Endothelial cell of umbilical vein (primary cell): Measurements from ENCODE around the gene CEP97.

Experiments used
- CTCF ChIP-seq, 2 donors: IDR thresholded peaks; 1 replicate in 1 of 2; 2 replicates in 1 of 2; pipeline ENCODE4 v1.5.1; 2011; ENCODE audit warnings: low read length in 2 of 2, mild to moderate bottlenecking in 2 of 2, moderate library complexity in 2 of 2, control low read depth in 1 of 2, inconsistent platforms in 1 of 2, low read depth in 1 of 2; ENCODE audit not compliant: insufficient read depth in 1 of 2; ENCODE audit errors: extremely low read depth in 1 of 2
- EZH2 ChIP-seq: IDR thresholded peaks from 2 replicates; pipeline ENCODE4 v1.6.1; 2012; ENCODE audit warnings: borderline replicate concordance, low read depth, mild to moderate bottlenecking, moderate library complexity, low read length, inconsistent platforms; ENCODE audit not compliant: severe bottlenecking
- FOS ChIP-seq: IDR thresholded peaks from 2 replicates; pipeline ENCODE4 v1.6.1; 2011; ENCODE audit warnings: mild to moderate bottlenecking, low read length, moderate library complexity, borderline replicate concordance; ENCODE audit not compliant: insufficient read depth
- GATA2 ChIP-seq: IDR thresholded peaks from 2 replicates; pipeline ENCODE4 v1.7.0; 2011; ENCODE audit warnings: low read depth, mild to moderate bottlenecking, moderate library complexity, mixed read lengths, low read length; ENCODE audit not compliant: insufficient read length, insufficient read depth
- JUN ChIP-seq: IDR thresholded peaks from 2 replicates; pipeline ENCODE4 v1.6.1; 2011; ENCODE audit warnings: borderline replicate concordance, low read depth; ENCODE audit not compliant: insufficient read length, insufficient read depth
- MYC ChIP-seq: IDR thresholded peaks from one replicate; pipeline ENCODE4 v1.6.1; 2011; ENCODE audit warnings: mild to moderate bottlenecking, low read depth, low read length
- POLR2A ChIP-seq: IDR thresholded peaks from 2 replicates; pipeline ENCODE4 v1.6.1; 2012; ENCODE audit warnings: low read depth, mild to moderate bottlenecking, control low read depth, low read length
- POLR2AphosphoS5 ChIP-seq: IDR thresholded peaks from 2 replicates; pipeline ENCODE4 v1.6.1; 2012; ENCODE audit warnings: low read depth, mild to moderate bottlenecking, control low read depth, low read length, moderate library complexity; ENCODE audit not compliant: insufficient read depth
- TF ChIP-seq, protein P1 (sequence below): IDR thresholded peaks from 2 replicates; pipeline ENCODE4 v1.6.1; 2011; ENCODE audit not compliant: insufficient read depth, insufficient read length

- TF ChIP-seq, protein P1, sequence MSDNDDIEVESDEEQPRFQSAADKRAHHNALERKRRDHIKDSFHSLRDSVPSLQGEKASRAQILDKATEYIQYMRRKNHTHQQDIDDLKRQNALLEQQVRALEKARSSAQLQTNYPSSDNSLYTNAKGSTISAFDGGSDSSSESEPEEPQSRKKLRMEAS = peak; percentile 92
- TF ChIP-seq EZH2 = no peak
- TF ChIP-seq CTCF (IDR thresholded peaks at IDR 0.05; ENCODE audit: extremely low read depth in 1 of 2, insufficient read depth in 1 of 2, low read depth in 1 of 2, low read length in 2 of 2) = peak; percentile 56 to 67
- TF ChIP-seq FOS = no peak
- TF ChIP-seq POLR2AphosphoS5 = peak; percentile 77
- peak; percentile 62 for TF ChIP-seq POLR2A
- peak; percentile 54 for TF ChIP-seq JUN
- TF ChIP-seq MYC = no peak
- TF ChIP-seq GATA2 = no peak
These were observed 47.5 kb upstream of the CEP97 start, which contains the start of gene ZBTB11 for GRCh38 chr3:101676765-101677435.
